SK-N-MC (cell line): ENCODE results near the gene MYO5A.

Experiments
- EZH2 ChIP-seq: fragments of 200-600 bp; sonication (generic); IDR thresholded peaks from one replicate; pipeline ENCODE4 v1.6.1; 2017; ENCODE audit warnings: antibody characterized with exemption
- FOXP2 ChIP-seq: optimal IDR thresholded peaks from 2 replicates; pipeline ENCODE3; 2011; ENCODE audit warnings: mild to moderate bottlenecking, moderate library complexity; ENCODE audit not compliant: insufficient read depth; ENCODE audit errors: extremely low read length, control extremely low read depth
- POLR2AphosphoS5 ChIP-seq: IDR thresholded peaks from 2 replicates; pipeline ENCODE4 v1.6.1; 2012; ENCODE audit warnings: mild to moderate bottlenecking, low read depth, low read length, borderline replicate concordance

DNA sequence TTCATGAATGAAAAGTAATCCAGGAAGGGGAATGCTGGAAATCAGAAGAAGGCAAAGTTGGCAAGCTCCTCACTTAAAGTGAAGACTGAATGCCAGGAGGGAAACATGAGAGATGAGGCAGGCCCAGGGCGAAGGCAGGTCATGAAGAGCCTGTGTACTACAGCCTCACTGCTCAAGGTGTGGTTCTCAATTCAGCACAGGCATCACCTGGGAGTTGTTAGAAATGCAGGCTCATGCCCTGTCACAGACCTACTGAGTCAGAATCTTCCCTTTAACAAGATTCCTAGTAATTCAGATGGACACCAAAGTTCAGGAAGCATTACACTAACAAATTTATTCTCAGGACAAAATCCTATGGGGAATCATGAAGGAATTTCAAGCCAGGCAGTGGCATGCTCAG, 14.2 kb downstream of the MYO5A start:
- TF ChIP-seq POLR2AphosphoS5 (no peak), EZH2 (no peak), FOXP2 (no peak)
